Choroid plexus epithelial cell (primary cell): ENCODE measurements around the gene BHLHE41.

ENCODE experiments used
- DNase-seq: peaks from one replicate; pipeline ENCODE4 v3.0.0-alpha.2; 2010; ENCODE audit warnings: low read depth
- H3K4me3 ChIP-seq: 2 replicates; pipeline ENCODE4 v1.5.1; 2011; ENCODE audit warnings: low read depth, mild to moderate bottlenecking, control low read depth, low read length, moderate library complexity
- TF ChIP-seq, protein P1 (sequence below): conservative IDR thresholded peaks from 2 replicates; pipeline ENCODE4 v1.5.1; 2011; ENCODE audit warnings: low read depth, mild to moderate bottlenecking, control low read depth, inconsistent platforms, low read length, moderate library complexity

BHLHE41 gene

DNA sequence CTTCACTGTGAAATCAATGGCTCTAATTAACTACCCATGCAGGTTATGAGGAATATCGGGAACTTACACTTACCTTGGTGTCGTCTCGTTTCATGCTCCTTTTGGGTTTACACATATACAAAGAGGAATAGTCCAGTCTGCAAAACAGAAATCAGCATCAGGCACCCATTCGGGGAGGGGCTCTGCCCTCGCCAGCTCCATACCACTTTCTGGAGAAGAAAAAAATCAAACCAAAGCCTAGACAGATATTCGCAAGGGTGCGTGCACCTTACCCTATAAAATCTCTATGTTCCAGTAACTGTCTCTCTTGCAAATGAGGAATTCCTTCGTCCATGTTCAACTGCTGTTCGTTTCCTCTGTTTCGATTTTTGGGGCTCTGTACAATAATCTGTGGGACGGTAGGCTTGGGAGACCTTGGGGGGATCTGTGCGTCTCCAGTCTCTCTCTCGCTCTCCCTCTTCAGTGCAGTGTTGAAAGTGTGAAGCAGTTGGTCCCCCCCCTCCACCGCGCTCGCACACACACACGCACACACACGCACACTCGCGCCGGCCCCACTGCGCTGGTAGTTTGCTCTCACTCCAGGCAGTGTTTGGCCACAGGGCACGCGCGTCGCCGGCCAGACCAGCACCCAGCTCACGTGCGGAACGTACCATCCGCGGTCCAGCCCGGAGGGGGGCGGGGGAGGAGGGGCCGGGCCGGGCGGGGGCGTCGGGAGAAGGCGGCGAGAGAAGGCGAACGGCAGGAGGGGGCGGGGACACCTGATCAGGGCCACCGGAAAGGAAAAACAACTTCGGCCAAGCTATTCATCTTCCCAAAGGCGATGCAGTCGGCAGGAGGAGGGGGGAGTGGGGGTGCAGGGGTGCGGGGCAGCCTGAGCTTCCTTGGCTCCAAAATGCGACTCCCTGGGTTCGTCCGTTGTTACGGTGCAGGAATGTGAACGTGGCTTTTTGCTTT lies at the start of gene BHLHE41:
Gene BHLHE41 (minus strand): TSS at position 592 of the 954 bp plus-strand sequence. CDS start 258 bp downstream, at position 334.
- TF ChIP-seq, protein P1, sequence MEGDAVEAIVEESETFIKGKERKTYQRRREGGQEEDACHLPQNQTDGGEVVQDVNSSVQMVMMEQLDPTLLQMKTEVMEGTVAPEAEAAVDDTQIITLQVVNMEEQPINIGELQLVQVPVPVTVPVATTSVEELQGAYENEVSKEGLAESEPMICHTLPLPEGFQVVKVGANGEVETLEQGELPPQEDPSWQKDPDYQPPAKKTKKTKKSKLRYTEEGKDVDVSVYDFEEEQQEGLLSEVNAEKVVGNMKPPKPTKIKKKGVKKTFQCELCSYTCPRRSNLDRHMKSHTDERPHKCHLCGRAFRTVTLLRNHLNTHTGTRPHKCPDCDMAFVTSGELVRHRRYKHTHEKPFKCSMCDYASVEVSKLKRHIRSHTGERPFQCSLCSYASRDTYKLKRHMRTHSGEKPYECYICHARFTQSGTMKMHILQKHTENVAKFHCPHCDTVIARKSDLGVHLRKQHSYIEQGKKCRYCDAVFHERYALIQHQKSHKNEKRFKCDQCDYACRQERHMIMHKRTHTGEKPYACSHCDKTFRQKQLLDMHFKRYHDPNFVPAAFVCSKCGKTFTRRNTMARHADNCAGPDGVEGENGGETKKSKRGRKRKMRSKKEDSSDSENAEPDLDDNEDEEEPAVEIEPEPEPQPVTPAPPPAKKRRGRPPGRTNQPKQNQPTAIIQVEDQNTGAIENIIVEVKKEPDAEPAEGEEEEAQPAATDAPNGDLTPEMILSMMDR, result no peak
- peak; percentile 70 for DNase-seq
- peak within 1 kb of the TSS; percentile 74 for H3K4me3 ChIP-seq

DNA sequence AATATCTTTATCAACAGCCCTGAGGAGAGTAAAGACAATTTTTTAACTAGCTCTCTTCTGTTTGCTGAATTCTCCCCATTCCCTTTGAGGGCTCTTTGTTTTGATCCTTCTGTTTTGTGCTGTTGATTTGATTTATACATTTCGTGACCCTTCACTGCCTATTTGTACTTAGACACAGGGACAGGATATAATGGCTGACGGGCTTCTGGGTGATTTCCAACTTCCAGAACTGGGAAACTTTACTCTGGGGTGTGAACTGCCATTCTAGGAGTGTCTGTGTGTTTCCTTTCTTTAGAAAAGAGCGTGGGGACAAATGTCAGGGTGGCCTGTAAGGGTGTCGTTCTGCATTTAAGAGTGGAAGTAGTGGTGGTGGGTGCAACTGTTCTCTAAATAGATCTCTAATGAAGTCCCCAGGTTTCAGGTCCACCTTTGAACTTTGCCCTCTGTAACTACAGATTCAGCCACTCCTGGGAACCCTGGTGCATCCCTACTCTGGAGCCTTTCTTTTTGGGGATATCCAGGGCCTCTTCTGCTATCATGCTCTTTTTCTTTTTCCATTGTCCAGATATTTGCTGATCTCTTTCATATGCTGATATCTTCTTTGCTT lies 48.2 kb upstream of the BHLHE41 start:
- DNase-seq, result no peak
- TF ChIP-seq, protein P1, result no peak

DNA sequence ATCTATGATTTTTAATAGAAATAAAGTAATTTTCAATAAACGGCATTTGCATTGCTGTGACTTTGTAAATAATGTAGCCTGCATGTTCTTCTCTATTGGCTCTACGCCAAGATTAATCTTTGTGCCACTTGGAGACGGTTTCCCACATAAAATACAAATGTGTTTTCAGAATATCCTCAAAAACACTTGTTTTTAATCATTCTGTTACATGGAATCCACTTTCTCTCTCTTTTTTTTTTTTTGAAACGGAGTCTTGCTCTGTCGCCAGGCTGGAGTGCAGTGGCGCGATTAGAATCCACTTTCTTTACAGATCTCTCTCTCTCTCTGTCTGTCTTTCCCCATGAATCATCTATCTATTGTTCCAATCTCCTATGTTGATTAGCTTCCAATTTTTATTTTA lies 47.7 kb upstream of the BHLHE41 start:
- TF ChIP-seq, protein P1, result no peak
- DNase-seq, result no peak
- no peak overlapping the region for H3K4me3 ChIP-seq

More for the DNA sequence above, 48.2 kb upstream of the BHLHE41 start:
- H3K4me3 ChIP-seq, result no peak overlapping the region

DNA sequence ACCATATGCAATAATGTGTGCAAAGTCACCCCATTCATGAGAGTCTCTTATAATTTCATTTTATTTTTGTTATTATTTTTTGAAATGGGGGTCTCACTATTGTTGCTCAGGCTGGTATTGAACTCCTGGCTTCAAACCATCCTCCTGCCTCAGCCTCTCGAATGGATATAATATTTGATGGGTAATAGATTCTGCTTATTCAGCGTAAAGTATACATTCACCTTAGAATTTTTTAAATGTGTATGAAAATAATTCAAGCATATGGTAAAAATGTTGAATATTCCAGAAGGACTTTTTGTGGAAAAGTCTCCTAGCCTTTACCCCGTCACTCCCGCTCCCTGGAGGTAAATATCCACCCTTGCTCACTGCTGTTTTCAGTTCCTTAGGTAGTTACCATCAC lies 47.2 kb upstream of the BHLHE41 start:
- TF ChIP-seq, protein P1, result no peak
- DNase-seq, result no peak
- no peak overlapping the region for H3K4me3 ChIP-seq

DNA sequence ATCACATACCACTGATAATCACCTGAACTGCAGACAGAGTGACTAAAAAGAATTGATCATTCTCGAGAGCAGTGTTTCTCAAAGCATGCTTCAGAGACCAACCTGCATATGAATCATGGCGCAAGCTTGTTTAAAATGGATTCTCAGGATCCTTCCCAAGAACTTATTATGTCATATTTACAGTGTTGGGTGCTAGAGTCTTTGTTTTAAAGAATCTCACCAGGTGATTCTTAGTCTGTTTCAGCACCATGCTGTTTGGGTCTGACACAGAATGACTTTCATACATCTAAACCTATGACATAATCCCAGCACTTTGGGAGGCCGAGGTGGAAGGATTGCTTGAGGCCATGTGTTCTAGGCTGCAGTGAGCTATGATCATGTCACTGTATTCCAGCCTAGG lies 39.3 kb upstream of the BHLHE41 start:
- no peak overlapping the region for H3K4me3 ChIP-seq
- no peak for DNase-seq
- TF ChIP-seq, protein P1, result no peak

DNA sequence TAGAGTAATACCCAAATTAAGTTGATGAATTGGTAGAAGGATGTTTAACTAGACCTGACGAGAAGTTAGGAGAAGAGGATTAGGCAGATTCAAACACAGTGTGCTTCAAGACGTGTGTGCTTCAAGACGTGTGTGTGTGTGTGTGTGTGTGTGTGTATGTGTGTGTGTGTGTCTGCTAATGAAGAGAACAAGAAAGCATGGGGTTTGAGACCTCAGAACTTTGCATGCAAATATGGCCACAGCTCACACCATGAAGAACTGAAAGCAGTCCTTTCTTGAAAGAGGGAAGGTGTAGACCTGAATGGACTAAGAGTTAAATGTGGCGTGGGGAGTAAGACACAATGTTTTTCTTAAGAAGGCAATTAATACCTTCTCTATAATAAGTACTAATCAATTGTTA lies 38.1 kb upstream of the BHLHE41 start:
- TF ChIP-seq, protein P1, result no peak
- no peak overlapping the region for H3K4me3 ChIP-seq
- no peak for DNase-seq

DNA sequence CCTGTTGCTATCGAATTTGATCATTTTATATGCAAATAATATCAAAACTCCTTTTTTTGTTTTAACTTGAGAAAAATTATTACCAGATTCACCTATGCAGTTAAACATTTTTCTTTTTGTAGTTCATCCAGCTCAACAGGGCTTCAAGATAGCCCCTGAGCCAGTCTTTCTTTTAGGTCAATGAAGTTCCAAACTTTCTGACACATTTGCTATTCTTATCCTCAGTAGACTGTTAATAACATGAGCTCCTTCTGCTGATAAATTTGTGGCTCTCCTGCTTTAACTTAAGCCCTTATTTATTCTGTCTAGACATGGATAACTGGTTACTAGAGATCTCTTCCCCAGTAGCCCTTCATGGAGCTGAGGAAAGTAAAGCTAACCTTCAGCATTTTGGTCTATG lies 37.3 kb upstream of the BHLHE41 start:
- no peak overlapping the region for H3K4me3 ChIP-seq
- TF ChIP-seq, protein P1, result no peak
- no peak for DNase-seq
